Spleen (tissue), 11 donors: ENCODE data around the gene NCAPH2. TPM values are rescaled to one million over a fixed set of nuclear protein-coding genes. Genes with fewer than 3 reads are reported as not detected.

Source experiments
- DNase-seq: peaks from one replicate; pipeline ENCODE4 v3.0.0-alpha.2; 2020
- H3K27ac ChIP-seq, 8 donors: fragments of 200-600 bp; sonication (generic) in 7 of 8; 1 replicate in 4 of 8; 2 replicates in 4 of 8; pipeline versions ENCODE4 v1.5.0 to v1.8.0; 2016 to 2021; ENCODE audit warnings: inconsistent platforms in 4 of 8, mild to moderate bottlenecking in 4 of 8, moderate library complexity in 1 of 8
- H3K27me3 ChIP-seq, 7 donors: fragments of 200-600 bp; sonication (generic) in 6 of 7; replicated peaks in 1 of 7; 1 replicate in 4 of 7; 2 replicates in 3 of 7; pipeline versions ENCODE4 v1.5.0 to v1.8.0; 2016 to 2021; ENCODE audit warnings: inconsistent platforms in 3 of 7, mild to moderate bottlenecking in 1 of 7
- H3K36me3 ChIP-seq, 6 donors: fragments of 200-600 bp; sonication (generic) in 5 of 6; 1 replicate in 4 of 6; 2 replicates in 2 of 6; pipeline versions ENCODE4 v1.5.0 to v1.8.0; 2016 to 2021; ENCODE audit warnings: inconsistent platforms in 2 of 6
- H3K4me1 ChIP-seq, 6 donors: fragments of 200-600 bp; sonication (generic) in 5 of 6; 1 replicate in 3 of 6; 2 replicates in 3 of 6; pipeline versions ENCODE4 v1.5.0 to v1.8.0; 2016 to 2021; ENCODE audit warnings: inconsistent platforms in 3 of 6
- H3K4me3 ChIP-seq, 8 donors: fragments of 200-600 bp; sonication (generic) in 7 of 8; 1 replicate in 4 of 8; 2 replicates in 4 of 8; pipeline versions ENCODE4 v1.5.0 to v1.8.0; 2016 to 2021; ENCODE audit warnings: inconsistent platforms in 4 of 8, mild to moderate bottlenecking in 4 of 8, moderate library complexity in 2 of 8
- H3K9me3 ChIP-seq, 8 donors: fragments of 200-600 bp; sonication (generic) in 7 of 8; 1 replicate in 4 of 8; 2 replicates in 4 of 8; pipeline versions ENCODE4 v1.5.0 to v1.8.0; 2016 to 2021; ENCODE audit warnings: inconsistent platforms in 4 of 8
- POLR2A ChIP-seq, 3 donors: fragments of 450-650 bp; IDR thresholded peaks; one replicate each; pipeline ENCODE4 v1.5.1; 2017; ENCODE audit warnings: antibody characterized with exemption in 3 of 3, mild to moderate bottlenecking in 1 of 3
- POLR2AphosphoS5 ChIP-seq, 3 donors: sonication (generic); formaldehyde crosslinking; IDR thresholded peaks; one replicate each; pipeline ENCODE4 v1.5.1; 2017; ENCODE audit warnings: antibody characterized with exemption in 3 of 3
- WGBS, 5 donors: extraction: QIAGEN DNeasy Blood & Tissue Kit in 3 of 5; methylation state at CpG; one replicate each; pipeline versions ENCODE4 v1.1.5 to v1.1.7; 2013 to 2018; 5-methylcytosine and 5-hydroxymethylcytosine counted together
- intact Hi-C: fragments of 100-400 bp; cut with DNase I; formaldehyde crosslinking; loops from one replicate; pipeline ENCODE4 v1.15.0; 2023; ENCODE audit warnings: low total_unique reads
- polyA plus RNA-seq, 3 donors: library from polyadenylated mRNA; stranded (reverse); fragments of 200-250 nt; gene quantifications; one replicate each; pipeline ENCODE4 v1.2.1, GENCODE V29; 2013
- total RNA-seq, 7 donors: library from RNA; depleted of rRNA in 3 of 7; stranded (reverse); fragments of >200 nt in 3 of 7; fragmentation: NEBNext Ultra II Directional in 4 of 7; extraction: Animal tissue kit (Norgen Biotek cat#: 25700) in 4 of 7; gene quantifications; one replicate each; pipeline versions ENCODE4 v1.1.0 to v1.2.1, GENCODE V29; 2016 to 2021
- TF ChIP-seq, protein P1 (sequence below), 11 experiments: fragments of 200-600 bp in 7 of 11; fragments of 450-650 bp in 4 of 11; sonication (generic) in 4 of 11; IDR thresholded peaks in 8 of 11; conservative IDR thresholded peaks in 3 of 11; 1 replicate in 7 of 11; 2 replicates in 4 of 11; pipeline versions ENCODE4 v1.4.0 to v1.8.0; 2016 to 2021; ENCODE audit warnings: antibody characterized with exemption in 11 of 11, inconsistent platforms in 4 of 11, mild to moderate bottlenecking in 1 of 11
- donor health status: healthy with polysubstance abuse.
- donor health status: DM: no; HTN: no; CAD: no; lungs with moderate emphysema.
- donor health status: DM: no; HTN: no; CAD: no.
- donor health status: Bipolar disorder and iron deficiency.
- donor health status: healthy.
- donor health status: DM: no; HTN: no; CAD: no.
- donor health status: DM: yes; HTN: yes; CAD: no.

NCAPH2 gene
- total and polyA plus RNA-seq, 10 donors = 31.4 to 48.0 (median 37.1) TPM

DNA sequence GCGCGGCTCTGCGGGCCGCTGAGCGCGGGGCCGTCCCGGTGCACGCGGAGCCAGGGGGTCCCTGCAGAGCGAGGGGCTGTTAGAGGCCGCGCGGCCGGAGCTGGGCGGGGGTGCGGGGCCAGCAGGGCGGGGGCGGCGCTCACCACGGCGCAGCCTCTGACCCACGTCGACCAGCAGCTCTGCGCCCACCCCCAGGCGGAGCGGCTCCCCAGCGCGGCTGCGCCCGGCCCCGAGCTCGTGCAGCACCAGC, 17.8 kb downstream of the NCAPH2 start:
- H3K4me3 ChIP-seq = peak overlapping the region; percentile 39 to 97 (median 82)
- H3K4me1 ChIP-seq = peaks cover 30 to 78% (median 57%) of the 10 kb centered on the region in 6 donors
- H3K36me3 ChIP-seq = peaks cover 0 to 54% (median 32%) of the 10 kb centered on the region in 6 donors
- no peaks in the 10 kb centered on the region for H3K9me3 ChIP-seq
- WGBS, 5 donors = 0 to 2% (median 1%) methylated on average over 5 to 33 of the region's 33 CpGs
- H3K27me3 ChIP-seq = no peaks in the 10 kb centered on the region
- no peak for DNase-seq
- TF ChIP-seq, protein P1, sequence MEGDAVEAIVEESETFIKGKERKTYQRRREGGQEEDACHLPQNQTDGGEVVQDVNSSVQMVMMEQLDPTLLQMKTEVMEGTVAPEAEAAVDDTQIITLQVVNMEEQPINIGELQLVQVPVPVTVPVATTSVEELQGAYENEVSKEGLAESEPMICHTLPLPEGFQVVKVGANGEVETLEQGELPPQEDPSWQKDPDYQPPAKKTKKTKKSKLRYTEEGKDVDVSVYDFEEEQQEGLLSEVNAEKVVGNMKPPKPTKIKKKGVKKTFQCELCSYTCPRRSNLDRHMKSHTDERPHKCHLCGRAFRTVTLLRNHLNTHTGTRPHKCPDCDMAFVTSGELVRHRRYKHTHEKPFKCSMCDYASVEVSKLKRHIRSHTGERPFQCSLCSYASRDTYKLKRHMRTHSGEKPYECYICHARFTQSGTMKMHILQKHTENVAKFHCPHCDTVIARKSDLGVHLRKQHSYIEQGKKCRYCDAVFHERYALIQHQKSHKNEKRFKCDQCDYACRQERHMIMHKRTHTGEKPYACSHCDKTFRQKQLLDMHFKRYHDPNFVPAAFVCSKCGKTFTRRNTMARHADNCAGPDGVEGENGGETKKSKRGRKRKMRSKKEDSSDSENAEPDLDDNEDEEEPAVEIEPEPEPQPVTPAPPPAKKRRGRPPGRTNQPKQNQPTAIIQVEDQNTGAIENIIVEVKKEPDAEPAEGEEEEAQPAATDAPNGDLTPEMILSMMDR (IDR thresholded peaks at IDR 0.05 in 8 of 11, conservative IDR thresholded peaks at IDR 0.05 in 3 of 11) = peak in 1 of 11 experiments; percentile 46
- no peak for TF ChIP-seq POLR2AphosphoS5 (IDR thresholded peaks at IDR 0.05)
- H3K27ac ChIP-seq = peak overlapping the region; percentile 81 to 100 (median 99)
- intact Hi-C loops = no loop called here

DNA sequence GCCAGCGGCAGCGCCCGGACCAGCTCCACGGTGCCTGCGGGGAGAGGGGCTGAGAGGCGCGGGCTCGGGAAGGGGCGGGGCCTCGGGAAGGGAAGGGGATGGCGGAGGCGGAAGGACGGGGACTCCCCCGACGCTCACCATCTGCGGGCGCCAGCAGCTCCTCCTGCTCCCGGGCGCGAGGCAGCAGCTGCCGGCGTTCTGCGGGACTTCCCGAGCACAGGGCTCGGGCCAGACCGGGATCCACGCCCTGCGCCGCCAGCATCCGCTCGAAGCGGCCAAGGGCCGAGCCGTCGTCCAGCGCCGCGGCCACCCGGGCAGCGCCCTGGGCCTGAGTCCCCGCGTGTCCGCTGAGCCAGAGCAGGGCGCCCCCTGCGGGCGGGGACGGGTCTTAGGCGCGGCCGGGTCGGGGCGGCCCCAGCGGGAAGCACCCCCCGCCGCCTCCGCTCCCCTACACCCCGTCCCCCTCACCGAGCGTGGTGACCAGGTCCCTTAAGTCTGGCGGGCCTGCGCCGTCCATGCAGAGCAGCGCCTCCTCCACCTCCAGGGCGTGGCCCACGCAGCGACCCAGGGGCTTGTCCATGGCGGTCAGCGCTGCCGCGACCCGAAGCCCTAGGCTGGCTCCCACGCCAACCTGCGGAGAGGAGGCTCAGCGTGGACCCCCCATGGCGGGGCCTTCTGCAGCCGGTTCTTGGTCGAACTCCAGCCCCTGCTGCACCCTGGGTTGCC, 18.2 kb downstream of the NCAPH2 start:
- 0 to 1% (median 0%) methylated on average over 9 to 77 of the region's 77 CpGs for WGBS, 5 donors

DNA sequence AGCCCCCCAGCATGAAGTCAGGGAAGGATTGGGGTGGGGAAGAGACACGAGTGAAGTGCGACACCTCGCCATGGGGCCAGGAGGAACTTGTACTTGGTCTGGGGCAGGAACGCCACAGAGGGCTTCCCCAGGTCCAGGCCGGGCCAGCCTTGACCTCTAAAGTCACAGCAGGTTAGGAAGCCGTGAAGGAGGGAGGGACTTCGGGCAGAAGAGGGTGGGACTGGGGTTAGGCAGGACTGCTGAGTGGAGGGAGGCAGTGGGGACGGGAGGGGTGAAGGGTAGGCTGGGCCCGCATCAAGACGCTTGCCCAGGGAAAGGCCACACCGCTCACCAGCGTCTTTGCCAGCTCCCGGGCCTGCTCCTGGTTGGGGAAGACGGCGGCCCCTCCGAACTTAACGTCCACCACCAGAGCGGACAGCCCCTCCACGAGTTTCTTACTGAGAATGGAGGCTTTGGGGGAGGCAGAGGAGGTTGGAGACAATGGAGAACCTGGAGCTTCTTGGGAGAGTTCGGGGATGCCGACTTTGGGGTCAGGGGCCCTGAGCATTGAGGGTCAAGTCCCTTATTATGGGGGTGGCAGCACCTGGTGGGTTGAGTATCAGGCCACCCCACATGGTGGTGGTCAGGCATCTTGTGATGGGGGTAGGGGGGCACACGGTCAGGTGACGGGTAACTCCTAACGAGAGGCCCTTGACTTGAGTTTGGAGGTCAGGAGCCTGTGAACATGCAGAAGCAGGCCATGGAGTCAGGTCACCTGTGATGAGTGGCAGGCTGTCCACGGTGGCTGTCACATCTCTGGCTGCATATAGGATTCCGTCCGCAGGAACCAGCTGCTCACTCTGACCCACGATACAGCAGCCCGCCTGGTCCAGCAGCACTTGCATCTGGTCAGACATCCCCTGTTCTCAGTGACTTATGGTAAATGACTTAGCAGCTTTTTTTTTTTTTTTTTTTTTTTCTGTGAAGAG, 19.1 kb downstream of the NCAPH2 start:
- TF ChIP-seq POLR2AphosphoS5 (IDR thresholded peaks at IDR 0.05) (peak; percentile 69 to 87 (median 74)), POLR2A (IDR thresholded peaks at IDR 0.05) (peak in 1 of 3 donors; percentile 11)
- TF ChIP-seq, protein P1 (IDR thresholded peaks at IDR 0.05 in 8 of 11, conservative IDR thresholded peaks at IDR 0.05 in 3 of 11) = no peak
- Histone ChIP-seq H3K4me3 (peak overlapping the region; percentile 39 to 97 (median 82)), H3K4me1 (peaks cover 30 to 91% (median 64%) of the 10 kb centered on the region in 6 donors), H3K9me3 (no peaks in the 10 kb centered on the region), H3K27ac (peak overlapping the region; percentile 81 to 100 (median 99)), H3K27me3 (no peaks in the 10 kb centered on the region), H3K36me3 (peaks cover 0 to 41% (median 20%) of the 10 kb centered on the region in 6 donors)
- 34 to 45% (median 36%) methylated on average over 28 to 29 of the region's 29 CpGs for WGBS, 5 donors
- intact Hi-C loops = no loop called here
- DNase-seq = peak; percentile 91

More for the DNA sequence above, 18.2 kb downstream of the NCAPH2 start:
- H3K27me3 ChIP-seq = no peaks in the 10 kb centered on the region
- peaks cover 30 to 83% (median 60%) of the 10 kb centered on the region in 6 donors for H3K4me1 ChIP-seq
- DNase-seq = peak; percentile 98
- TF ChIP-seq, protein P1 (IDR thresholded peaks at IDR 0.05 in 8 of 11, conservative IDR thresholded peaks at IDR 0.05 in 3 of 11) = peak; percentile 34 to 93 (median 82)
- TF ChIP-seq POLR2AphosphoS5 (IDR thresholded peaks at IDR 0.05) (peak in 2 of 3 donors; percentile 41 to 58), POLR2A (IDR thresholded peaks at IDR 0.05) (no peak)
- H3K27ac ChIP-seq = peak overlapping the region; percentile 81 to 100 (median 99)
- H3K36me3 ChIP-seq = peaks cover 0 to 50% (median 28%) of the 10 kb centered on the region in 6 donors
- H3K4me3 ChIP-seq = peak overlapping the region; percentile 39 to 97 (median 82)
- intact Hi-C loops = no loop called here
- H3K9me3 ChIP-seq = no peaks in the 10 kb centered on the region
